Hematopoietic multipotent progenitor cell treated with erythropoietin and hydrocortisone succinate and interleukin-3 and kit ligand, for 17 days (in vitro differentiated cells): Measurements from ENCODE around the gene THAP8.

ENCODE experiments used
- DNase-seq: peaks from one replicate; pipeline ENCODE4 v3.0.0-alpha.2; 2015; ENCODE audit warnings: low spot score

The THAP8 gene

DNA sequence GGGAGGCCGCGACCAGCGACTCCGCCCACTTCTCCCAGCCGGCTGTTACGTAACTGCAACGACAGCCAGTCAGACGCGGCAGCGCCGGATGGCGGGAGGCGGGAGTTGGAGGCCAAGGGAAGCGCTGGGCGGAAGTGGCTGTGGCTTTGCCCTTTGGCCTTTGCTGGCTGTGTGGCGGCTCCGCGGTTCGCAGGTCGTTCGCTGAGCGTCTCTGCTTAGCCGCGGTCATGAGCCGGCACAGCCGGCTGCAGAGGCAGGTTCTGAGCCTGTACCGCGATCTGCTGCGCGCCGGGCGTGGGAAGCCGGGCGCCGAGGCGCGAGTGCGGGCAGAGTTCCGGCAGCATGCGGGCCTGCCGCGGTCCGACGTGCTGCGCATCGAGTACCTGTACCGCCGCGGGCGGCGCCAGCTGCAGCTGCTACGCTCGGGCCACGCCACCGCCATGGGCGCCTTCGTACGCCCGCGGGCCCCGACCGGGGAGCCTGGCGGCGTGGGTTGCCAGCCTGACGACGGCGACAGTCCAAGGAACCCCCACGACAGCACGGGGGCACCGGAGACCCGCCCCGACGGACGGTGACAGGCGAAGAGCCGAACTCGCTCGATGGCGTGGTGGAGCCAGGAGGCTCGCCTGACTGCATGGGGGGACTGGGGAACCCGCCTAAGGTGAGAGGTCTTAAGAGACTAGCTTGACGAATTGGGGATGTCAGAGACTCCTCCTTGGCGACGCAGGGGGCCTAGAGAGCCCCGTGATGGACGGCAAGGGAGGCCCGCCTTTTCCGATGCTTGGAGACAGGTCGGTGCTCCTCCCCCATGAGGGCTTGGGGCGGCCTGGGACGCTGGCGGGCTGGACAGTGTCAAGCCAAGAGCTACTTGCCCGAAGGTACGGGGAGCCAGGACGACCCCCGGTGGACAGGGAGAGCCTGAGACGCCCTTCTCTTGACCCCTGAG lies 58.8 kb downstream of the THAP8 start, which contains the start of gene SDHAF1:
TSS of gene SDHAF1 (plus strand) at position 141 of the 946 bp plus-strand sequence. CDS start at position 228, 87 bp downstream.
- peak; percentile 93 for DNase-seq

DNA sequence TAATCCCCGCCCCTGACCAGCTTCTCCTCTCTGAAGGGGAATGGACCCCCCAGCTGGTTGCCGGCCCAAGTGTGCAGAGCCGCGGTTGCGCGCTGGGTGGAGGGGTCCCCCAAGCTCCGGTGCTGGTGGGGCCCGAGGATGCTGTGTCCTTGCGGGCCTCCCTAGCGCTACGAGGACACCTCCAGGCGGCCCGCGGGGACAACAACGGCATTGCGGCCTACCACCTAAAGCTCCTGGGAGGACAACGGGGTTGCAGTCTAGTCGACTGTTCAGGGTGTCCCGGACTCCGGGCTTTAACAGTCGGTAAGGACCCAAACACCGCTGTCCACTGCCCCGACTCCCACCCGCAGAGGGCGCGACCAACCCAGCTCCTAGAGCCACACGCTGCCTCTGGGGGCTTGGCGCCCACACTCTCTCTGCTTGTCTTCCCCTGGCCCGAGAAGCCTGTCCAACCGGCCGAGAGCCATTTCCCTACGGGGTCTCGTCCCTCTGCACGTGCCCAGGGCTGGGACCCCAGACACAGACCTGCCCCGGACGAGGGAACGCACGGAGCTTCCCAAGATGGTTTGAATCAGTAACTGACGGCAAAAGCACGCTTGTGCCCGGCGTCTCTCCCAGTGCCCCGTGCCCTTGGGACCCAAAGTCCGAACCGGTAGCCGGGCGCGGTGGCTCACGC lies 60.0 kb downstream of the THAP8 start:
- no peak for DNase-seq

DNA sequence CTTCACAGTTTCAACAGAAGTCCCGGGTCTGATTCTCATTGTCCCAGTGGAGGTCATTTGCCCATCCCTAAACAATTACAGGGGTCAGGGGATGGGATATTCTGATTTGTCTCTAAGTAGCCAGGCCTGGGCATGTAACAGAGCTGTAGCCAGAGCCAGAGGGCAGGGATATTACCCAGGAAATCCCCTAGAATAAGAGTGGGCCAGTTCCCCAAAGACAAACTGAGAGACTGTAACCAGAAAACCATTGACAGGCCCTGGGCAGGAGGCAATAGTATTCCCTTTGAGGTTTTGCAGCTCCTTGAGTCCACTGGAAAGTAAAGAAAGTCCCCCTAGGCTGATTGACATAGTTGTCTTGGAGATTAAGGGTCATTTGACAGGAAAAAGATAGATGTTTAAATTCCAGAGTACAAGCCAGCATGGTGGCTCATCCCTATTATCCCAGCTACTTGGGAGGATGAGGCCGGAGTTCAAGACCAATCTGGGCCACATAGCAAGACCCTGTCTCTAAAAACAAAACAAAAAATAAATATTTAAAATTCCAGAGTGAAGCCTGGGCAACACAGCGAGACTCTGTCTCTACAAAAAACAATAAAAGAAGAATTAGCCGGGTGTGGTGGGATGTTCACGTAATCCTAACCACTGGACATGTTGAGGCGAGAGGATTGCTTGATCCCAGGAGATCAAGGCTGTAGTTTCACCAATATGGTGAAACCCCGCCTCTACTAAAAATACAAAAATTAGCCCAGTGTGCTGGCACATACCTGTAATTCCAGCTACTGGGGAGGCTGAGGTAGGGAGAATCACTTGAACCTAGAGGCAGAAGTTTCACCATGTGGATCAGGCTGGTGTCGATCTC lies 60.9 kb downstream of the THAP8 start:
- no peak for DNase-seq

DNA sequence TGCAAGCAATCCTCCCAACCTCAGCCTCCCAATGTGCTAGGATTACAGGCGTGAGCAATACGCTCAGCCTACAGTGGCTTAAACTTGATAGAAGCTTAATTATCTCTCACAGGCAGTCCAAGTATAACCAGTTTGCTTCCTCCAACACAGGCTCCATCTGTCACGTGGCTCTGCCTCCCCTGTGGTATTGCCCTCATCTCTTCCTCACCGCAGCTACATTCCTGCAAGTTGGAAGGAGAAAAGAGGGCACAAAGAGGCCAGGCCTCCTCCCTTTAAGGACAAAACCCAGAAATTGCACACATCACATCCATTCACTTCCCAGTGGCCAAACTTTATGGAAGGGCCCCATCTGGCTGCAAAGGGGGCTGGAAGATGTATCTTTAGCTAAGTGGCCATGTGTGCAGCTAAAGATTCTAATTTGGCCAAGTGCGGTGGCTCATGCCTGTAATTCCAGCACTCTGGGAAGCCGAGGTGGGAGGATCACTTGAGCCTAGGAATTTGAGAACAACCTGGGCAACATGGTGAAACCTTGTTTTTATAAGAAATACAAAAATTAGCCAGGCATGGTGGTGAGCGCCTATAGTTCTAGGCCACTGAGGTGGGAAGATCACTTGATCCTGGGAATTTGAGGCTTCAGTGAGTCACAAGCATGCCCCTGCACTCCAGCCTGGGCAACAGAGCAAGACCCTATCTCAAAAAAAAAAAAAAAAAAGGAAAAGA lies 62.2 kb downstream of the THAP8 start:
- no peak for DNase-seq

DNA sequence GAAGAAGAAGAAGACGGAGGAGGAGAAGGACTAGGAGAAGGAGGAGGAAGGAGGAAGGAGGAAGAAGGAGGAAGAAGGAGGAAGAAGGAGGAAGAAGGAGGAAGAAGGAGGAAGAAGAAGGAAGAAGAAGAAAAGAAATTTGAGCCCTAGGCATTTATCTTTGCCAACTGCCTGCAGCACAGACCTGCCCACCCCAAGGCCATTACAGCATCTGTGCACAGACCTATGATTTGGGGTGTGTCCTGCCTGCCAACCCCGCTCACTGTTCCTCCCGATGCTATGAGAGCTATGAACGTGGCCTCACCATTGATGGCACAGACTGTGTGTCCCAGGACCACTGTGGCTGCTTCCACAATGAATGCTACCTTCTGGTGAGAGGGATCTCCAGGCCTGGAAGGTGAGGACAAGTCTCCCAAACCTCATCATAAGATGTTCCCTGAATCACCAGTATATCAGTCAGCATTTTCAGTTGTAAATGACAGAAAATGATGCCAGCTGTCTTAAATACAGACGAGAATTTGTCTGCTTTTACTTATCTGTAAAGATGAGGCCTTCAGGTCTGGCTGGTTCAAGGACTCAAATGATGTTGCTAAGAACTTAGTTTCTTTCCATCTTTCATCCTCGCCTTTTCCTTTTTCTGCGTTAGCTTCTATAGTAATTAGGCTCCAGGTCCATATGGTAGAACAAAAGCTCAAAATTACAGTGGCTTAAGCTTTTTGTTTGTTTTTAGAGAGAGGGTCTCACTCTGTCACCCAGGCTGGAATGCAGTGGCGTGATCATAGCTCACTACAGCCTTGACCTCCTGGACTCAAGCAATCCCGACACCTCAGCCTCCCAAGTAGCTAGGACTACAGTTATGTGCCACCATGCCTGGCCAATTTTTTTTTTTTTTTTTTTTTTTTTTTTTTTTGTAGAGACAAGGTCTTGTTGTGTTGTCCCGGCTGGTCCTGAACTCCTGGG lies 63.0 kb downstream of the THAP8 start:
- DNase-seq, result no peak

DNA sequence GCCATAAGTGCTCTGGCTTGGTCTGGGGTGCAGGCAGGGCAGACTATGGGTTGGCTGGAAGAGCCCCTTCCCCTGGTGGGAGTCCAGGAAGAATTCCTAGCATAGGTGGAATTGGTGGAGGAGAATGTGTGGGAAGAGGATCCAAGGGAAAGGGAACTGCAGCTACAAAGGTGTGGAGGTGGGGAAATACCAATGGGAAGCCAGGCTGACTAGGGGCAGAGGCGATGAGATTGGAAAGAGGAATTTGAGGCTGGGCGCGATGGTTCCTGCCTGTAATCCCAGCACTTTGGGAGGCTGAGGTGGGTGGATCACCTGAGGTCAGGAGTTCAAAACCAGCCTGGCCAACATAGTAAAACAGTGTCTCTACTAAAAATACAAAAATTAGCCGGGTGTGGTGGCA lies 63.9 kb downstream of the THAP8 start:
- DNase-seq, result no peak

DNA sequence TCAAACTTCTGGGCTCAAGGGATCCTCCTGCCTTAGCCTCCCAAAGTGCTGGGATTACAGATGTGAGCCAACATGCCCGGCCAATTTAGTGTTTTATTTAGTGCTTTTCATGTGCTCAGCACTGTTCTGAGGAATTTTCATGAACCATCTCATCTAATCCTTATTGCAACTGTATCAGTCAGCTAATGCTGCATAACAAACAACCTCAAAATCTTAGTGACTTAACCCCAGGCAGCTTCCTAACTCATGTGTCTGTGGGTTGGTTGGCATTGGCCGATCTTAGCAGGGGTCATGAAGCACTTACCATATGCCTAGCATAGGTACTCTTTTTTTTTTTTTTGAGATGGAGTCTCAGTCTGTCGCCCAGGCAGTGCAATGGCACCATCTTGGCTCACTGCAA lies 65.3 kb downstream of the THAP8 start:
- DNase-seq, result no peak

DNA sequence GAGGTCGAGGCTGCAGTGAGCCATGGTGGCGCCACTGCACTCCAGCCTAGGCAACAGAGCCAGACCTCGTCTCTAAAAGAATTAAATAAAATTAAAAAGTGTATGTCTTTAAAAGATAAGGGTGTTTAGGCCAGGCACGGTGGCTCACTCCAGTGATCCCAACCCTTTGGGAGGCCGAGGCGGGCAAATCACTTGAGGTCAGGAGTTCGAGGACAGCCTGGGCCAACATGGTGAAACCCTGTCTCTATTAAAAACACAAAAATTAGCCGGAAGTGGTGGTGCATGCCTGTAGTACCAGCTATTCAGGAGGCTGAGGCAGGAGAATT lies 66.6 kb downstream of the THAP8 start:
- DNase-seq, result no peak

DNA sequence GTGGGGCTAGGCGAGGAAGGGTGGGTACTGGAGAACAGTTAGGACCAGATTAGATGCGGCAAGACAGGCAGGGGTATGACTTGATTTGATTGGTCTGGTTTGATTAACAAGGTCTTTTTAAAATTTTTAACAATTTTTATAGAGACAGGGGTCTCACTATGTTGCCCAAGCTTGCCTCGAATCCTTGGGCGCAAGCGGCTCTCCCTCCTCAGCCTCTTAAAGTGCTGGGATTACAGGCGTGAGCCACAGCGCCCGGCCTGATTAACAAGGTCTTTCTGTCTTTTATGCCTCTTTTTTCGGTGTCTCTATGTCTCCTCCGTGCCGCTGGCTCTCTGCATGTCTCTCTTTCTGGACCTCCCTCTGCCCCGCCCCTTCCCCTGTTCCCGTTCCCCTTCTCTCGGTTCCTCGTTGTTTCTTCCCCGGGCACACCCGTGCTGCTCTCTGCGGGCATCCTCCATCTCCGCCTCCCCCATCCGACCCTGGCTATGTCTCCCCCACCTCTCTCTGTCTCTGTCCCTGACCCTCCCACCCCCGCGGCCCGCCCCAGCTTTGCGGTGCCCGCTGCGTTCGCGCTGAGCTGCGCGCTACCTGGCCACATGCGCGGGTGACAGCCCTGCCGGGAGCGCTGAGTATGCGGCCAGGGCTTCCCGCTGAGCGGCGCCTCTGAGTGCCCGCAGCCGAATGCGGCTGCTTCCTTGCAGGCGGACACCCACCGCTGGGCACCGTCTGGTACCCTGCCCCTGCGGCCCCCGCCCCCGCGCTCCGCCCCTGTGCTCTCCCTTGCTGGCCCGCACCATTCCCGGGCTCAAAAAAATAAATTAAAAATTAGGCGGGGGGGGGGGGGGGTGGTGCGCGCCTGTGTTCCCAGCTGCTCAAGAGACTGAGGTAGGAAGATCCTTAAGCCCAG lies 67.2 kb downstream of the THAP8 start:
- DNase-seq, result no peak

DNA sequence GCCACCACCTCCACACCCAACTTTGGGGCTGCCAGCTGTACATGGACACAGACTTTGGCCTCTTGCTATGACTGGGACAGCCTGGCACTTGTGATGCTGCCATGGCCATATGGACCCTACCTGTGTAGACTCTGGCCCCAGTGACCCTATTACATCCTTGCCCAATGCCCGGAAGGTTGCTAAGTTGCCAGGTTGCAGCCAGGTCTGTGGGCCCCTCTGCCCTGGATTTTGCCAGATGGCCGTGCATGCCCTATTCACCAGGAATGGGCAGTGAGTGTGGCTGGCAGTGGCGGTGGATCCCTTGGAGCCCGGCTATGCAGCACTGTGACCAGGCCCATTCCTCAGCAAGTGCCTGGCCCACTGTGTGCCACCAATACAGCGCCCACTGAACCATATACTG lies 68.0 kb downstream of the THAP8 start:
- no peak for DNase-seq
